DMS153 (cell line): Measurements from ENCODE around the gene SLC16A14.
"Not testable (repeated sequence)": the region's sequence is repeated elsewhere in the genome, so short reads cannot be mapped to it uniquely, and the experiment has no call there.

ENCODE experiments used
- DNase-seq: peaks from one replicate; lab custom pipeline; 2025; lab: John Stamatoyannopoulos, UW

SLC16A14 gene, protein sequence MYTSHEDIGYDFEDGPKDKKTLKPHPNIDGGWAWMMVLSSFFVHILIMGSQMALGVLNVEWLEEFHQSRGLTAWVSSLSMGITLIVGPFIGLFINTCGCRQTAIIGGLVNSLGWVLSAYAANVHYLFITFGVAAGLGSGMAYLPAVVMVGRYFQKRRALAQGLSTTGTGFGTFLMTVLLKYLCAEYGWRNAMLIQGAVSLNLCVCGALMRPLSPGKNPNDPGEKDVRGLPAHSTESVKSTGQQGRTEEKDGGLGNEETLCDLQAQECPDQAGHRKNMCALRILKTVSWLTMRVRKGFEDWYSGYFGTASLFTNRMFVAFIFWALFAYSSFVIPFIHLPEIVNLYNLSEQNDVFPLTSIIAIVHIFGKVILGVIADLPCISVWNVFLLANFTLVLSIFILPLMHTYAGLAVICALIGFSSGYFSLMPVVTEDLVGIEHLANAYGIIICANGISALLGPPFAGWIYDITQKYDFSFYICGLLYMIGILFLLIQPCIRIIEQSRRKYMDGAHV

DNA sequence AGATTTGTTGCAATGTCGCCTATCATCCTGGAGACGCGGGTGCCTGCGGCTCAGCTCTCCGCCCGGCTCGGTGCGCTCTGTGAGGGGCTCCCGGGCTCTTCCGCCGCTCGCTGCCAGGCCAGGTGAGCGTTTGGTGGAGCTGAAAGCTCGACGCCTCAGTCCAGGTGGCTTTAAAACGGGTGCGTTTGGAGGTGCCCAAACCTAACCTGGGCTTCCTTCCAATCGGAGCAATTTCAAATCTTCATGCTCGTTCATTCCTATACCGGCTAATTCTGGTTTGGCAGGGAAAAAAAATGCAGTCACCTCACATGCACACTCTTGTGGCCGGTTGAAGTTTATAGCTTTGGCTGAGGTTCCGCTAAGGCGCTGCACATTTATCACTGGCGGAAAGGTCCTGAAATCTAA, at the start of gene SLC16A14:
Gene SLC16A14, minus strand, starts transcription at position 274 of the 405 bp plus-strand sequence. CDS start 9,572 bp downstream, outside the sequence.
- DNase-seq: peak; percentile 48

DNA sequence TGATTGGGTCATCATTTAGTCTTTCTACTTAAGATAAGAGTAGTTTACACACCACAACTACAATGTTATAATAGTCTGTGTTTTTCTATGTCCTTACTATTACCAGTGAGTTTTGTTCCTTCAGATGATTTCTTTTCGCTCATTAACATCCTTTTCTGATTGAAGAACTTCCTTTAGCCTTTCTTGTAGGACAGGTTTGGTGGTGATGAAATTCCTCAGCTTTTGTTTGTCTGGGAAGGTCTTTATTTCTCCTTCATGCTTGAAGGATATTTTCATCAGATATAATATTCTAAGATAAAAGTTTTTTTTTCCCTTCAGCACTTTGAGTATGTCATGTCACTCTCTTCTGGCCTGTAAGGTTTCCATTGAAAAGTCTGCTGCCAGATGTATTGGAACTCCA, 38.0 kb upstream of the SLC16A14 start:
- DNase-seq: no peak

DNA sequence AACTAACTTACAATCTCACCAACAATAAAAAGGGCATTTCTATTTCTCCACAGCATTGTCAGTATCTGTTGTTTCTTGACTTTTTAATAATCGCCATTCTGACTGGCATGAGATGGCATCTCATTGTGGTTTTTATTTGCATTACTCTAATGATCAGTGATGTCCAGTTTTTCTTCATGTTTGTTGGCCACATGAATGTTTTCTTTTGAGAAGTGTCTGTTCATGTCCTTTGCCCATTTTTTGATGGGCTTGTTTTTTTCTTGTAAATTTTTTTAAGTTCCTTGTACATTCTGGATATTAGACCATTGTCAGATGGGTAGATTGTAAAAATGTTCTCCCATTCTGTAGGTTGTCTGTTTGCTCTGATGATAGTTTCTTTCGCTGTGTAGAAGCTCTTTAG, 33.2 kb upstream of the SLC16A14 start:
- DNase-seq: not testable (repeated sequence)

DNA sequence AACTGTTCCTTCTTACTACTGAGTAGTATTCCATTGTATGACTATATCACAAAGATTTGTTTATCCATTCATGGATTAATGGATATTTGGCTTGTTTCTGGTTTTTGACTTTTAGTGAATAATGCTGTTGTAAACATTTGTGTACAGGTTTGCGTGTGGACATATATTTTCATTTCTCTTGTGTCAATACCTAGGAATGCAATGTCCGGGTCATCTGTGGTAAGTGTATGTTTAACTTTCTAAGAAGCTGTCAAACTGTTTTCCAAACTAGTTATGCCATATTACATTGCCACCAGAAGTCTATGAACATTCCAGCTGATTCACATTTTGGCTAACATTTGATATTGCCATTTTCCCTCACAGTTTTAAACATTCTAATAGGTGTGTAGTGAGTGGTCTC, 29.1 kb upstream of the SLC16A14 start:
- no peak for DNase-seq

DNA sequence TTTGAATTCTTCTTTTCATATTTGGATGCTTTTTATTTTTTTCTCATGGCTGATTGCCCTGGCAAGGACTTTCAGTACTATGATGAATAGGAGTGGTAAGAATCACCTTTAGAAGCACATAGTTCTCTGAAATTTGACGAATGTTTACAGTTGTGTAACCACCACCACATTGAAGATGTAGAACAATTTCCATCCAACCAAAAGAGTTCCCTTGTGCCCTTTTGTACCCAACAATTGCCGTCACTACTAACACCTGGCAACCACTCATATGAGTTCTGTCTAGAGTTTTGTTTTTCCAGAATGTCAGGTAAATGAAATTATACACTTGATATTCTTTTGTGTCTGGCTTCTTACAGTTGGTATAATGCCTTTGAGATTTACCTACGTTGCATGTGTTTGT, 28.7 kb upstream of the SLC16A14 start:
- no peak for DNase-seq

DNA sequence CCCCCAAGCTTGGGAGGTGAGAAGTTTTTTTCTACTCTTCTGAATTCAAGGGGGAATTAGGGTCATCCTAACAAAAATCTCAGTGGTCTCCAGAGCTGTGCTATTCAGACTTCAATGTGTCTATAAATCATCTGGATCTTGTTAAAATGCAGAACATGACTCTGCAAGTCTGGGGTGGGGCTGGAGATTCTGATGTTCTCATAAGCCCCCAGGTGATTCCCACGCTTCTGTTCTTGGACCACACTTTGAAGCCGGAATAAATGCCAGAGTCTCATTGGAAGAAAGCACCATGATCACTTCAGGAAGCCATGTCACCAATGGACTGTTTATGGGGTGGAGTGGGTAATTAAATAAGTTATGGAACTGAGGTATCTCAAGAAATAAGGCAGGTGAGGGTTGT, 22.2 kb upstream of the SLC16A14 start:
- no peak for DNase-seq

DNA sequence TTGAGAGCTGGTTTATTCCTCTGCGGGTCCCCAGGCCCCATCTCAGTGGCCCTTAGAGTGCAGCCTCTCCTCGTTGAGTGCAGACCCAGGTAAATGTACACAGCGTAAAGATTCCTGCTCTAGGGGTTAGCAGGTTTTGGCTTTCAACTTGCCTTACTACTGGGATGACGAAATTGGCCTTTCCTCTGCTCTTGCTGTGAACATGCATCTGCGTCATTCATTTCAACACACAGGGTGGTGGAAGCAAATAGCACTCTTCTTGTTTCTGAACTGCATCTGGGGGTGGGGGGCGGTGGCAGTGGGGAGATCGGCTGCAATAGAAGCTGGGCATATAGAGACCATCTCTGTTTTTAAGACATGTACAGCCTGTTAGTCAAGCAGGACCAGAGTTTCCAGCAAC, 16.5 kb upstream of the SLC16A14 start:
- DNase-seq: no peak

DNA sequence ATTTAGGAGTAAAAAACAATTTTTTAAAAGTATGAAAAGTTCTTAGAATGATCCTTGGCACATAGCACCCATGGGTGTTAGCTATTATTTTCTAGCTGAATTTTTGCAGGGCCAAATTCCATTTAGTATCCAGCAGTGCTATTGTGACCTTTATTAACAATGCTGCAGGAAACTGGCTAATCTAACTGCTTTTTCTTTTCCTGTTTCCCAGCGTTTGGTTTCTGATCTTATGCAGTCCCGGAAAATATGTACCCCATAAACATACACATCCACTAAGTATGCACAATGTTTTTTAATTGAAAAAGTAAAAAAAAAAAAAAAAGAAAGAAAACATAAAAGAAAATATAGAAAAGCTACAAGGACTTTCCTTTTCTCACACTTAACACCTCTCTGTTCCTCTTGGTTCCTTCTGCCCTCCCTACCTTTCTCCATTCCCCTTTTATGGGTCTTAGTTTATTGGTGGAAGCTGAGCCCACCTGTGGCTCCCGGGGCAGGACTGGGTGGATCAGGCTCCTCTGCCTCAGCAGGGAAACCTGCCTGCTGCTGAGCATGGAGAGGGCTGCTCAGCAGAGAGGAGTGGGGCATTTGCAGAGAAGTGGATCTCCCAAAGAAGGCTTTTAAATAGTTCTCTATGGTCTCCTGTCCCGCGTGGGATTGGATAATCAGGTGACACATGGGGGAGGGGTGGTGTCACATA, 9.3 kb upstream of the SLC16A14 start:
- DNase-seq: no peak

DNA sequence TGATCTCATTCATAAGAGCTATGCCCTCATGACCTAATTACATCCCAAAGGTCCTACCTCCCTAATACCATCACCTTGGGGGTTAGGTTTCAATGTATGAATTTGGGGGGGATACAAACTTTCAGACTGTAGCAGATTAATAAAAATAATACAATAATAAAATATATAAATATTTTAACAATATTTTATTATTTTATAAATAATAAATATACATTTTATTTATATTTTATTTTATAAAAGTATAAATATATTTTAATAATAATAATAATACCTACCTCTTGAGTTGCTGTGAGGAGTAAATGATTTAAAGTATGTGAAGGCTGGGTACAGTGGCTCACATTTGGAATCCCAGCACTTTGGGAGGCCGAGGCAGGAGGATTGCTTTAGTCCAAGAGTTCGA, 8.1 kb upstream of the SLC16A14 start:
- DNase-seq: no peak

DNA sequence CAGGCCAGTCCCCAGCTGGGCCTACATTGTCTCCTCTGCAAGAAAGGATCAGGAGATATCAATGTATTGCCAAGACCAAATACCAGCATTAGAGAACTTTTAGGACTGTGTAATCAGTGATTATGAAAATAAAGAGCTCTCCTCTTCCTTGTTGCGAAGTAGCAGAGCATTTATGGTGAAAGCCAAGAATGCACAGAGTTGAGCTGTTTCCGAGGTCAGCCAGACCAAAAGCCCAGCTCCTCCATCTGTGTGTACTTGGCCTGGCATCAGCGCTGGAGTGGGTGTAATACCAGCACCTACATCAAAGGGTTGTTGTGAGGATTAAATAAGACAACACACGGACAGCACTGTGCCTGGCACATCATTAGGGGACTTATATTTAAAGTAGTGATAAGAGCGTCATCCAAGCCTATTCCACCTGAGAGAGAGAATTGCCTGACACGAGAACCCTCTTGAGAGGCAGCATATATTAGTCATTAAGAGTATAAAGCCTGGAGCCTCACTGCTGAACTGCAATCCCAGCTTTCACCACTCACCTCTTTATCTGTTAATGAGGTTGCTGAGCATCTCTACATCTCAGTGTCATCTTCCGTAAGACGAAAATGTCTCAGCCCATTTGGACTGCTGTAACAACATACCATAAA, 7.4 kb upstream of the SLC16A14 start:
- DNase-seq: no peak

DNA sequence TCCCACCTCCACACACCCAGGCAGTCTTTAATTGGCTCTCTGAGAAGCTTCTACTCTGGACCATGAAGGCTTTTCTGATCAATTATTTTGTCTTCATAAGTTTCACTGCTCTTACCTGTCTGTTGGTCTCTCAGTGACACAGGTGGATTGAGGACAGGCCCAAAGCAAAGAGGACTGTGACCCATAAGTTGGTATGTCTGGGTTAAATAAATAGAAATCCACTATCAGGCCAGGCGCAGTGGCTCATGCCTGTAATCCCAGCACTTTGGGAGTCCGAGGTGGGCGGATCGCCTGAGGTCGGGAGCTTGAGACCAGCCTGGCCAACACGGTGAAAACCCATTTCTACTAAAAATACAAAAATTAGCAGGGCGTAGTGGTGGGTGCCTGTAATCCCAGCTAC, 2.7 kb upstream of the SLC16A14 start:
- DNase-seq: no peak

DNA sequence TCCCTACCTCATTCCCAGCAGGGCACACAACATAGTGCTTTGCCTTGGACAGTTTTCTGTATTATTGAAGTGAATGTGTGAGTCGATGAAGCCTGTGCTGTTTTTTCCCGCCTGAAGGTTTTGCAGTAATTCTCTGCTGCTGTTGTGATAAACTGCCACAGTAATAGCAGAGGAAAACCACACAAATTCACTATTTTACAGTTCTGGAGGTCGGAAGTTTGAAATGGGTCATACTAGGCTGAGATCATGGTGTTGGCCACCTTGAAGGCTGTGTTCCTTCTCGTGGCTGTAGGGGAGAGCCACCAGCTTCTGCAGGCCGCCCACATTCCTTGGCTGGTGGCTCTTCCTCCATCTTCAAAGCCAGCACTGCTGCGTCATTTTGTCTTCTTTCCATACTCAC, 678 bp upstream of the SLC16A14 start:
- DNase-seq: no peak

DNA sequence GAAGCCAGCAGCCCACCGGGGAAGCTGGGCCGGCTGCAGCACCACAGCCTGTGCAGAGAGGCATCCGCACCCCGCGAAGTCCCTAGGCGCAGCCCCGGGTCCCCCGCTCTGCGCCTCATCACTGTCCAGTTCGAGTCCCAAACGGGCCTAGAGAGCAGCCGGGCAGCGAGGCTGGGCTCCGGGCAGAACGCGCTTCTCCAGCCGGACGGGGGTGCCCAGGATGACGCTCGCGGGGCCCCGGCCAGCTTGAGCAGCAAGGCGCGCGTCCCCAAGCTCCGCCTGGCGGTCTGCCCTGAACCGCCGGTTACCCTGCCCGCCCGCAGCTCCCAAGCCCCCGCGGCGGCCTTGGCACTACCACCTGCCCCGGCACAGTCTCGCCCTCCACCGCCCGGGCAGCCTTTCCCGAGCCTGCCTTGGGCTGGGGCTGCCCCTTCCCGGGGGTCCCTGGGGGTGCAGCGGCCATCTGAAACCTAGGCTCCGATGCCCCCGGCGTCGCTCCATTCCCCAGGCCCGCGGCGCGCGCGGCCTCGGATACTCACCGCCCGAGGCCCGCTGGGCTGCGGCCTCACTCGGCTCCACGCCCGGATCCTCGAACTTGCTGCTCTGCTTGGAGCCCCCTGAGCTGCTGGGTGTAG, 591 bp downstream of the SLC16A14 start:
- peak; percentile 28 for DNase-seq

DNA sequence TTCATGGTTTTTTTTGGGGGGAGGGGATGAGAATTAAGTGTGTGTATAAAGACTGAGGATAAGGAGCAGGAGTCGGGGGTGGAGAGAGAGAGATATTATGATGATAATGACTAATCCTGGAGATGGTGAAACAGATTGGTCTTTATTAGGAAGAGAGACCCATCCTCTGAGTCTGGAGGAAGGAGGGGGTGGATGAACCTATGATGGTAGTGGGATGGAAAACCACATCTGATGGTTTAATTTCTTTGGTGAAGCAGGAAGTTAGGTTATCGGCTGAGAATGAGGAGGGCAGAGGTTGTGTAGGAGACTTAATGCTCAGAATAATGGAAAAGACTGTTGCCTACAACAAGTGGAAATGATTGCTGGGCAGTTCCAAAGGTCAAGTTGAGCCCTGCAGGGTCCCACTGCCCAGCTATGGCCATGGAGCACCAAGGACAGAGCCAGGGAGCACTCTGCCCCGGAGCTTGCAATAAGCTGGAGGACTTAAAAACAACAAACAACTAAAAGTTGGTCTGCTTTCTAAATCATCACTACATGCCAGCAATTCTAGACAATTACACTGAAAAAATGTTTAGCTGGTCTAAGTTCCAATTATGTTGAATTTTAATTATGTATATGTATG, 7.9 kb downstream of the SLC16A14 start:
- DNase-seq: no peak

DNA sequence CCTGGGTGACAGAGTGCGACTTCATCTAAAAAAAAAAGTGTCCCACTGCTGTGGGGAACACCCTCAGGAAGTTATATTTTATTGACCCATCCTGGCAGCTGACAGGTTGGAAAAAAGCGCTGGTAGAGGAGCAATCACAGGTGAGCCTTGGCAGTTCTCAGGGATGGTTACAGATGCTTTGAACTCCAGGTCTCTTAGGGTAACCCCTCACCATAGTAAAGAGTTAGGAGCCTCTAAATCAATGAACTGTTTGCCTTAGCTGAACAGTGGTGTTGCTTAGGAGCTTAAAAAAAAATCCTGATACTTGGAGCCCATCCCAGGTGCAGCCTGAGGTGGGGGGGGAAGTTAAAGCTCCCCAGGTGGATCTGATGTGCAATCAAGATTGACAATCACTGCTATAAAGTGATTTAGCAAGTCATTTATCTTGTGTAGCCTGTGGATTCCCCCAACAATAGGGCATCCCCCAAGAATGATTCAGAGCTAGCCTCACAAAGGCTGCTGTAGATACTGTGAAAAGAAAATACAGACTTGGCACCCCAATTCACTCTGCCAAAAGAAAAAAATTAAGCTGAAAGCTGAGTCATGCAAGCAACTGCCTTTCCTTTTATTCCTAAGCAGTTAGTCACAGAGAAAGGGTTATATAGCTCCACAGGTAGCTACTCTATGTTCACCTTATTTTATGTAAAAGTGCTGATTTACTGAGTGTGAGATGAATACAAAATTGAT, 14.8 kb downstream of the SLC16A14 start:
- no peak for DNase-seq

DNA sequence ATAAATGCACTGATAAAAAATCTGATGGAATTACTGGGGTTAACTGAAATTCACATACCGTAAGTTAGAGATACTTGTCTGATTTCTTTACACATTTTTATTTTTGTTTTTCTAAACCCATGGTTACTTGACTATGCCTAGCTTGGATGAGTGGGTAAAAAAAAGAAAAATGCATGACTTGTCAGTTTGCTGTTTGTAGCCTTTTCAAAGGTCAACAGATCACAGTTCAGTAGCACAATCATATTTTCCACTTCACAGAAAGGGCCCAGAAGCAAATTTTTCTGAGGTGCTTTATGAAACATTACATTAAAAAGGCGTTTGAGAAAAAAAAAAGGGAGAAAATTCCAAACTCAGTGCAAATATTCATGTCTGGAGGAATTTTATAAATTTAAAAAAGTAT, 16.4 kb downstream of the SLC16A14 start:
- no peak for DNase-seq

DNA sequence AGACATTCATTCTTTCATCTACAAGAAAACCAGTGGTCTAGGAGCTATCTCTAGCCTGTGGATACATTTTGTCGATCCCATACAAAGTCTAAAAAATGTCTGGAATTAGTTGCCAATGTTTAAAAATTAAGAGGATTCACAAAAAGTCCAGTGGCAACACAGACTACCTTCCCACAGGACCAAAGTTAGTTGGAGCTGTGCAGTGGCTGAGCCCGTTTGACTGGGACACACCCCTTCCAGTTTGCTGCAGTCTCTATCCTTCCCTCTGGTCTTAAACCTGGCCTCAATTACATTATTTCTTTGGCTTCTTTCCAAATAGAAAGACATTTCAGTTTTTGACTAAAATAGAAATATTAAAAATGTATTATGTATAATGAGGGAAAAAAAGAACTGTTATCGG, 18.6 kb downstream of the SLC16A14 start:
- no peak for DNase-seq

DNA sequence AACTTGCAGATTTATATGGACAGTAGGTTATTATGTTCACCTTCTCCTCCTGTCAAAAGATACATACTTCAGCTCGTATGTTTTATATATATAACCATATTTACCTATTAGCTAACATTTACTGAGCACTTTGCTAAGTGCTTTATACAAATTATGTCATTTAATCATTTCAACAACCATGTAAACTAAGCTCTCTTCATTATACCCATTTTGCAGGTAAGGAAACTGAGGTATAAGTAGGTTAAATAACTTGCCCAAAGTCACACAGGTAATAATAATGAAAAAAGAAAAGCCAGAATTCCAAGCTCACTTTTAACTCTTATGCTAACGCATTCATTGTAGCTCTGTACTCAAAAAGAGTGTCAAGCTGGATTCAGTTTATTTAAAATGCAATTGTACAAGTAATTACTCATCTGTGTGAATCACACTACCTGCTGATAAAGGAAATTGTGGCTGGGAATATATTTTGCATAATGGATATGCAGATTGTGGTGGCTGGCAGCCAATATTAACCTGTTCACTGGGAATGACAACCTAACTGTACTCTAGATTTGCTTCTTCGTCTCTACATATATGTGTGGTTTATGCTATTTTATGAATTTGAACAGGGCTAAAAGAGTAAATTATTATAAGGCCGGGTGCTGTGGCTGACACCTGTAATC, 20.6 kb downstream of the SLC16A14 start:
- DNase-seq: no peak

DNA sequence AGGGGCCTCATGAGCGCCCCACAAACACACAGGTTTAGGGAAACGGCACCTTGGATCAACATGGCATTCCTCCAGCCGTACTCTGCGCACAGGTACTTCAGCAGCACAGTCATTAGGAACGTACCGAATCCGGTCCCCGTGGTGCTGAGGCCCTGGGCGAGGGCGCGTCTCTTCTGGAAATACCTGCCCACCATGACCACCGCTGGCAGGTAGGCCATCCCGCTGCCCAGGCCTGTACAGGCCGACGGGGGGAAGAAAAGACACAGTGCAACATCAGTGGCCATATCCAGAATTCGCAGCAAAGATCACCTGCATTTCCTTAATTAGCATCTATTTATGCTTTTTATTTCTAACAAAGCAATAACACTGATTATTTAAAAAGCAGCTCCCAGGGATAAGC, 22.2 kb downstream of the SLC16A14 start:
- DNase-seq: no peak

DNA sequence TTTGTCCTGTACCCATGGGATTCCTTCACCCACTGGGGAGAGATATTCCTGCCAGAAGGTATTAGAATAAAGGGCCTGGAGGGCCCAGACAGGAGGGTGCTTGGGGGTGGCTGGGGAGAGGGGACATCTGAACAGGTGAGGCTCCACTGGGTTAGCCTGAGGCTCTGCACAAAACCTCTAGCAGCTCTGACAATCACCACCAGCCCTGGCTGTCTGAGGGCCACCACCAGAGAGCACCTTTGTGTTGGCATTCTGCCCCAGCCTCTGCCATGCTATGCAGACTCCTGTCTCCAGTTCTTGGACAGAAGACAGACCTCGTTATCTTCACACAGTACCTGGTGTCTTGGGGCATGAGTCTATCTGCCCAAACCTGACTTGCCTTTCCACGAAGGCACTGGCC, 25.3 kb downstream of the SLC16A14 start:
- DNase-seq: no peak

DNA sequence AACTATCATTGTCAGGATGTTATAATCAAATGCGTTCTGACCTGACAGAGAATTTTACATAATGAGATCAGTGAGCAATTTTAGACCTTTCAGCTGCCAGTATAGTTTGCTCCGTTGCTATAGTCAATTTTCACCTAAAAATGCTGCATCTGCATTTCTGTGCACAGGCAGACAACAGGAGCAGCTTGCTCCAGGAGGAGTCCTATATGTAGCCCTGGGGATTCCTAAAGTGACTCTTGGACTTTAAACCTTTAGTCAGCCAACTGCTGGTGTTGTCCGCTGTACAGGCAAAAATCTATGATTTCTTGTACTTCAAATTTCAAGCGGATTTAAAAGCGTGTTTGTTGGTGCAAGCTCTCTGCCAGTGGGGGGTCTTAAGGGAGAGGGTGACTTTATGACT, 25.7 kb downstream of the SLC16A14 start:
- DNase-seq: no peak
